GM23338 (cell line): ENCODE data around the gene PIR. TPM values are rescaled to one million over a fixed set of nuclear protein-coding genes. Genes with fewer than 3 reads are reported as not detected.

Source experiments
- ATAC-seq: fragments of 200-7000 bp; cut with Tn5 transposase; 3 replicates; pipeline ENCODE4 v1.9.1; 2020
- DNase-seq: peaks from one replicate; pipeline ENCODE4 v3.0.0-alpha.2; 2015; ENCODE audit warnings: low spot score
- H2AFZ ChIP-seq: fragments of 200-600 bp; sonication (generic); 2 replicates; pipeline ENCODE4 v1.8.0; 2016; ENCODE audit warnings: antibody characterized with exemption, mild to moderate bottlenecking, moderate library complexity
- H3F3A ChIP-seq: fragments of 200-600 bp; sonication (generic); replicated peaks from 2 replicates; pipeline ENCODE4 v1.8.0; 2017; ENCODE audit warnings: antibody characterized with exemption, mixed run types, low read depth
- H3K27ac ChIP-seq: fragments of 200-600 bp; sonication (generic); 2 replicates; pipeline ENCODE4 v1.6.1; 2016; ENCODE audit warnings: low read depth
- H3K27me3 ChIP-seq: fragments of 200-600 bp; sonication (generic); 2 replicates; pipeline ENCODE4 v1.8.0; 2016; ENCODE audit warnings: mild to moderate bottlenecking, mixed run types, moderate library complexity; ENCODE audit not compliant: insufficient read depth
- H3K36me3 ChIP-seq: fragments of 200-600 bp; sonication (generic); 2 replicates; pipeline ENCODE4 v1.8.0; 2016; ENCODE audit warnings: mild to moderate bottlenecking; ENCODE audit not compliant: insufficient read depth
- H3K4me1 ChIP-seq: fragments of 200-600 bp; sonication (generic); 2 replicates; pipeline ENCODE4 v1.8.0; 2016; ENCODE audit warnings: mild to moderate bottlenecking, moderate library complexity; ENCODE audit not compliant: insufficient read depth
- H3K4me2 ChIP-seq: fragments of 200-600 bp; sonication (generic); 2 replicates; pipeline ENCODE4 v1.7.1; 2017; ENCODE audit warnings: mixed run types
- H3K4me3 ChIP-seq: fragments of 200-600 bp; sonication (generic); 2 replicates; pipeline ENCODE4 v1.6.1; 2016; ENCODE audit warnings: mixed run types
- H3K79me2 ChIP-seq: fragments of 200-600 bp; sonication (generic); replicated peaks from 2 replicates; pipeline ENCODE4 v1.8.0; 2017; ENCODE audit warnings: mild to moderate bottlenecking; ENCODE audit not compliant: insufficient read depth
- H3K9me2 ChIP-seq: fragments of 200-600 bp; sonication (generic); 2 replicates; pipeline ENCODE4 v1.8.0; 2017; ENCODE audit not compliant: insufficient read depth
- H4K20me1 ChIP-seq: fragments of 200-600 bp; sonication (generic); replicated peaks from 2 replicates; pipeline ENCODE4 v1.8.0; 2017; ENCODE audit warnings: mild to moderate bottlenecking; ENCODE audit not compliant: insufficient read depth
- H3K27ac Mint-ChIP-seq: 2 replicates; pipeline ENCODE4 v1.8.0; 2020; ENCODE audit warnings: inconsistent platforms, mild to moderate bottlenecking, moderate library complexity, mixed read lengths
- H3K27me3 Mint-ChIP-seq: 3 replicates; pipeline ENCODE4 v1.8.0; 2022; ENCODE audit warnings: low read depth, mild to moderate bottlenecking, moderate library complexity, mixed read lengths, inconsistent platforms; ENCODE audit not compliant: insufficient read depth, poor library complexity
- H3K36me3 Mint-ChIP-seq: 3 replicates; pipeline ENCODE4 v1.8.0; 2021; ENCODE audit warnings: low read depth, mild to moderate bottlenecking, inconsistent platforms, moderate library complexity, mixed read lengths
- H3K4me1 Mint-ChIP-seq: 3 replicates; pipeline ENCODE4 v1.8.0; 2020; ENCODE audit warnings: mild to moderate bottlenecking, inconsistent platforms, mixed read lengths
- H3K4me3 Mint-ChIP-seq: 3 replicates; pipeline ENCODE4 v1.8.0; 2021; ENCODE audit warnings: moderate library complexity, mild to moderate bottlenecking, inconsistent platforms, mixed read lengths
- H3K9me3 Mint-ChIP-seq: 3 replicates; pipeline ENCODE4 v1.8.0; 2020; ENCODE audit warnings: moderate library complexity, mild to moderate bottlenecking, inconsistent platforms, mixed read lengths
- CREB1 ChIP-seq: fragments of 250-450 bp; sonication (Bioruptor Pico); IDR thresholded peaks from 2 replicates; pipeline ENCODE4 v1.5.0; 2020; ENCODE audit warnings: low read depth, mild to moderate bottlenecking, moderate library complexity
- EZH2 ChIP-seq: fragments of 200-600 bp; sonication (generic); IDR thresholded peaks from one replicate; pipeline ENCODE4 v1.8.0; 2017; ENCODE audit warnings: antibody characterized with exemption, mild to moderate bottlenecking, low read depth; ENCODE audit not compliant: unreplicated experiment
- EZH2phosphoT487 ChIP-seq: fragments of 200-600 bp; sonication (generic); IDR thresholded peaks from one replicate; pipeline ENCODE4 v1.8.1; 2018; ENCODE audit warnings: antibody characterized with exemption; ENCODE audit not compliant: unreplicated experiment
- JUNB ChIP-seq: IDR thresholded peaks from one replicate; pipeline ENCODE4 v1.6.1; 2016; ENCODE audit warnings: antibody characterized with exemption; ENCODE audit not compliant: unreplicated experiment
- NANOG ChIP-seq: IDR thresholded peaks from 2 replicates; pipeline ENCODE4 v1.6.1; 2016; ENCODE audit warnings: antibody characterized with exemption, borderline replicate concordance
- STAT1 ChIP-seq: IDR thresholded peaks from one replicate; pipeline ENCODE4 v1.6.1; 2016; ENCODE audit warnings: antibody characterized with exemption; ENCODE audit not compliant: unreplicated experiment
- ZNF114 ChIP-seq: fragments of 250-450 bp; sonication (Bioruptor Pico); IDR thresholded peaks from 2 replicates; pipeline ENCODE4 v1.5.0; 2020; ENCODE audit warnings: mild to moderate bottlenecking, moderate library complexity
- polyA plus RNA-seq: library from polyadenylated mRNA; unstranded; fragments of >200 nt; fragmentation: Nextera tagmentation; extraction: Ambion mirVana; gene quantifications from 2 replicates; pipeline ENCODE4 v1.2.1, GENCODE V29; 2016
- total RNA-seq: library from RNA; depleted of rRNA; stranded (reverse); fragments of >200 nt; shearing (Covaris generic); gene quantifications from 2 replicates; pipeline ENCODE4 v1.2.3, GENCODE V29; 2014
- TF ChIP-seq, protein P1 (sequence below), 2 experiments: fragments of 200-600 bp in 1 of 2; sonication (generic) in 1 of 2; conservative IDR thresholded peaks; 2 replicates each; pipeline versions ENCODE4 v1.5.1 to v1.6.1; 2016 to 2017; ENCODE audit warnings: antibody characterized with exemption in 2 of 2, low read depth in 2 of 2, mild to moderate bottlenecking in 2 of 2, moderate library complexity in 1 of 2
- TF ChIP-seq, protein P2 (sequence below): IDR thresholded peaks from 2 replicates; pipeline ENCODE4 v1.6.1; 2016; ENCODE audit warnings: antibody characterized with exemption
- TF ChIP-seq, protein P3 (sequence below): IDR thresholded peaks from one replicate; pipeline ENCODE4 v1.6.1; 2018; ENCODE audit warnings: antibody characterized with exemption; ENCODE audit not compliant: unreplicated experiment

Gene PIR
- total and polyA plus RNA-seq, 2 experiments from 2014 or later: 13.1 to 25.2 TPM

DNA sequence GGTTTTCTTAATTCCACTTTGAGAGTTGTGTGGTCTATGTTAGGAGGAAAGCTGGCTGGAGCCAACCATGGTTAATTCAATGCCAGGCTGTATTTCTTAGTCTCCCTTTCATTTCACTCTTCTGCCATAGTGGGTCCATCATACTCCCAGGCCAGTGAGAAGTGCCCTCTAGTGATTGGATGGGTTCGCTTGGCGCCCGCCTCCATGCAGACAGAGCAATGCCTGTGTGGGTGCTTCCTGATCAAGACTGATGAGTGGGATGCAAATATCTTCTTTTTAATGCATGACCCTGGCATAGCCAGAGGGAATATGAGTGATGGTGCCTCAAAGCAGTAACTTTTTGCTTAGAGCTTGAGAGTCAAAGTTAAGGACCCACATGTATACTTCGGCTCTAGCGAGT lies 13.9 kb upstream of the PIR start:
- Histone ChIP-seq H3K27me3 (no peaks in the 10 kb centered on the region), H3K36me3 (no peaks in the 10 kb centered on the region), H3F3A (no peaks in the 10 kb centered on the region), H2AFZ (no peak overlapping the region), H3K4me1 (0 out of 2 replicates have a peak, but pooled peaks cover 6% of the 10 kb centered on the region), H3K9me2 (no peaks in the 10 kb centered on the region), H3K4me2 (no peak overlapping the region), H3K4me3 (no peak overlapping the region), H3K27ac (no peak overlapping the region), H3K79me2 (no peaks in the 10 kb centered on the region), H4K20me1 (no peaks in the 10 kb centered on the region)
- no peak for TF ChIP-seq NANOG
- no peak for TF ChIP-seq EZH2phosphoT487
- TF ChIP-seq JUNB: no peak
- TF ChIP-seq ZNF114 (CRISPR knock-in tag): no peak
- TF ChIP-seq, protein P1, sequence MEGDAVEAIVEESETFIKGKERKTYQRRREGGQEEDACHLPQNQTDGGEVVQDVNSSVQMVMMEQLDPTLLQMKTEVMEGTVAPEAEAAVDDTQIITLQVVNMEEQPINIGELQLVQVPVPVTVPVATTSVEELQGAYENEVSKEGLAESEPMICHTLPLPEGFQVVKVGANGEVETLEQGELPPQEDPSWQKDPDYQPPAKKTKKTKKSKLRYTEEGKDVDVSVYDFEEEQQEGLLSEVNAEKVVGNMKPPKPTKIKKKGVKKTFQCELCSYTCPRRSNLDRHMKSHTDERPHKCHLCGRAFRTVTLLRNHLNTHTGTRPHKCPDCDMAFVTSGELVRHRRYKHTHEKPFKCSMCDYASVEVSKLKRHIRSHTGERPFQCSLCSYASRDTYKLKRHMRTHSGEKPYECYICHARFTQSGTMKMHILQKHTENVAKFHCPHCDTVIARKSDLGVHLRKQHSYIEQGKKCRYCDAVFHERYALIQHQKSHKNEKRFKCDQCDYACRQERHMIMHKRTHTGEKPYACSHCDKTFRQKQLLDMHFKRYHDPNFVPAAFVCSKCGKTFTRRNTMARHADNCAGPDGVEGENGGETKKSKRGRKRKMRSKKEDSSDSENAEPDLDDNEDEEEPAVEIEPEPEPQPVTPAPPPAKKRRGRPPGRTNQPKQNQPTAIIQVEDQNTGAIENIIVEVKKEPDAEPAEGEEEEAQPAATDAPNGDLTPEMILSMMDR (conservative IDR thresholded peaks at IDR 0.05; ENCODE audit: low read depth in 2 of 2): peak in 1 of 2 experiments; percentile 27; a peak in 1 of 4 replicates
- Mint-ChIP-seq H3K4me3 (no peak overlapping the region), H3K36me3 (no peaks in the 10 kb centered on the region), H3K9me3 (no peaks in the 10 kb centered on the region), H3K27ac (no peak overlapping the region), H3K27me3 (peaks cover 2% of the 10 kb centered on the region), H3K4me1 (peaks cover 5% of the 10 kb centered on the region; the same call in 1 of the 3 replicates)
- ATAC-seq (peak; percentile 43; the same call in 2 of the 3 replicates), DNase-seq (peak; percentile 1)

GRCh38 chrX:15505101-15505500 lies 12.0 kb upstream of the PIR start:
- Histone ChIP-seq H3K27ac (no peak overlapping the region), H3K27me3 (no peaks in the 10 kb centered on the region), H3K4me1 (0 out of 2 replicates have a peak, but pooled peaks cover 6% of the 10 kb centered on the region), H3K36me3 (no peaks in the 10 kb centered on the region), H3K4me2 (0 out of 2 replicates have a peak overlapping the region, but pooled peaks have one; percentile 32), H3K79me2 (no peaks in the 10 kb centered on the region), H3K9me2 (no peaks in the 10 kb centered on the region), H2AFZ (no peak overlapping the region), H3K4me3 (no peak overlapping the region), H3F3A (no peaks in the 10 kb centered on the region), H4K20me1 (no peaks in the 10 kb centered on the region)
- peaks cover 2% of the 10 kb centered on the region for H3K27me3 Mint-ChIP-seq
- no peak for DNase-seq
- no peak overlapping the region for H3K4me3 Mint-ChIP-seq
- no peaks in the 10 kb centered on the region for H3K9me3 Mint-ChIP-seq
- peaks cover 5% of the 10 kb centered on the region; the same call in 1 of the 3 replicates for H3K4me1 Mint-ChIP-seq
- H3K36me3 Mint-ChIP-seq: no peaks in the 10 kb centered on the region
- no peak for ATAC-seq
- no peak overlapping the region for H3K27ac Mint-ChIP-seq
- TF ChIP-seq NANOG (no peak), ZNF114 (CRISPR knock-in tag) (no peak), JUNB (no peak), CREB1 (CRISPR knock-in tag) (no peak), EZH2 (no peak), STAT1 (no peak)
- TF ChIP-seq, protein P2, sequence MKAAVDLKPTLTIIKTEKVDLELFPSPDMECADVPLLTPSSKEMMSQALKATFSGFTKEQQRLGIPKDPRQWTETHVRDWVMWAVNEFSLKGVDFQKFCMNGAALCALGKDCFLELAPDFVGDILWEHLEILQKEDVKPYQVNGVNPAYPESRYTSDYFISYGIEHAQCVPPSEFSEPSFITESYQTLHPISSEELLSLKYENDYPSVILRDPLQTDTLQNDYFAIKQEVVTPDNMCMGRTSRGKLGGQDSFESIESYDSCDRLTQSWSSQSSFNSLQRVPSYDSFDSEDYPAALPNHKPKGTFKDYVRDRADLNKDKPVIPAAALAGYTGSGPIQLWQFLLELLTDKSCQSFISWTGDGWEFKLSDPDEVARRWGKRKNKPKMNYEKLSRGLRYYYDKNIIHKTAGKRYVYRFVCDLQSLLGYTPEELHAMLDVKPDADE: no peak
- TF ChIP-seq, protein P3, sequence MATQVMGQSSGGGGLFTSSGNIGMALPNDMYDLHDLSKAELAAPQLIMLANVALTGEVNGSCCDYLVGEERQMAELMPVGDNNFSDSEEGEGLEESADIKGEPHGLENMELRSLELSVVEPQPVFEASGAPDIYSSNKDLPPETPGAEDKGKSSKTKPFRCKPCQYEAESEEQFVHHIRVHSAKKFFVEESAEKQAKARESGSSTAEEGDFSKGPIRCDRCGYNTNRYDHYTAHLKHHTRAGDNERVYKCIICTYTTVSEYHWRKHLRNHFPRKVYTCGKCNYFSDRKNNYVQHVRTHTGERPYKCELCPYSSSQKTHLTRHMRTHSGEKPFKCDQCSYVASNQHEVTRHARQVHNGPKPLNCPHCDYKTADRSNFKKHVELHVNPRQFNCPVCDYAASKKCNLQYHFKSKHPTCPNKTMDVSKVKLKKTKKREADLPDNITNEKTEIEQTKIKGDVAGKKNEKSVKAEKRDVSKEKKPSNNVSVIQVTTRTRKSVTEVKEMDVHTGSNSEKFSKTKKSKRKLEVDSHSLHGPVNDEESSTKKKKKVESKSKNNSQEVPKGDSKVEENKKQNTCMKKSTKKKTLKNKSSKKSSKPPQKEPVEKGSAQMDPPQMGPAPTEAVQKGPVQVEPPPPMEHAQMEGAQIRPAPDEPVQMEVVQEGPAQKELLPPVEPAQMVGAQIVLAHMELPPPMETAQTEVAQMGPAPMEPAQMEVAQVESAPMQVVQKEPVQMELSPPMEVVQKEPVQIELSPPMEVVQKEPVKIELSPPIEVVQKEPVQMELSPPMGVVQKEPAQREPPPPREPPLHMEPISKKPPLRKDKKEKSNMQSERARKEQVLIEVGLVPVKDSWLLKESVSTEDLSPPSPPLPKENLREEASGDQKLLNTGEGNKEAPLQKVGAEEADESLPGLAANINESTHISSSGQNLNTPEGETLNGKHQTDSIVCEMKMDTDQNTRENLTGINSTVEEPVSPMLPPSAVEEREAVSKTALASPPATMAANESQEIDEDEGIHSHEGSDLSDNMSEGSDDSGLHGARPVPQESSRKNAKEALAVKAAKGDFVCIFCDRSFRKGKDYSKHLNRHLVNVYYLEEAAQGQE: no peak
- TF ChIP-seq, protein P1 (conservative IDR thresholded peaks at IDR 0.05; ENCODE audit: low read depth in 2 of 2): no peak
